Peyer's patch (tissue), 4 donors: ENCODE data around the gene PHYKPL.

Experiments used
- CTCF ChIP-seq, 6 experiments: fragments of 450-650 bp in 4 of 6; fragments of 200-600 bp in 2 of 6; sonication (generic) in 1 of 6; IDR thresholded peaks; one replicate each; pipeline ENCODE4 v1.5.1; 2017 to 2019; ENCODE audit warnings: antibody characterized with exemption in 6 of 6, mild to moderate bottlenecking in 3 of 6, moderate library complexity in 1 of 6
- POLR2A ChIP-seq, 2 donors: fragments of 450-650 bp; IDR thresholded peaks; one replicate each; pipeline ENCODE4 v1.5.1; 2017; ENCODE audit warnings: antibody characterized with exemption in 2 of 2, mild to moderate bottlenecking in 2 of 2, moderate library complexity in 2 of 2

GRCh38 chr5:178192787-178193186 lies 39.8 kb downstream of the PHYKPL start:
- TF ChIP-seq POLR2A (IDR thresholded peaks at IDR 0.05) (no peak), CTCF (IDR thresholded peaks at IDR 0.05) (no peak)
